Stimulated activated CD4-positive, alpha-beta T cell treated with anti-CD3 and anti-CD28 coated beads, Interleukin-1b, Interleukin-23, amount 100 ng/mL, for 24 hours (primary cell): ENCODE data around the gene TAS2R19.
"Not testable (repeated sequence)": the region's sequence is repeated elsewhere in the genome, so short reads cannot be mapped to it uniquely, and the experiment has no call there.

Experiments used
- DNase-seq, 4 experiments: peaks; one replicate each; pipeline ENCODE4 v3.0.0-alpha.2; 2020; ENCODE audit warnings: low read depth in 4 of 4, low spot score in 1 of 4

TAS2R19 gene

GRCh38 chr12:11022520-11022919 lies at the start of gene TAS2R19:
Gene TAS2R19 (minus strand): TSS chr12:11022620. CDS start chr12:11022571, 49 bp downstream.
- DNase-seq, result no peak

- DNase-seq, result no peak
Observed at GRCh38 chr12:11071414-11071813, 49.0 kb upstream of the TAS2R19 start.

GRCh38 chr12:11070999-11071398 lies 48.6 kb upstream of the TAS2R19 start:
- no peak for DNase-seq

- no peak for DNase-seq
Observed at GRCh38 chr12:11069854-11070365, 47.5 kb upstream of the TAS2R19 start.

- DNase-seq, result no peak
Observed at GRCh38 chr12:11067514-11067913, 45.1 kb upstream of the TAS2R19 start.

DNA sequence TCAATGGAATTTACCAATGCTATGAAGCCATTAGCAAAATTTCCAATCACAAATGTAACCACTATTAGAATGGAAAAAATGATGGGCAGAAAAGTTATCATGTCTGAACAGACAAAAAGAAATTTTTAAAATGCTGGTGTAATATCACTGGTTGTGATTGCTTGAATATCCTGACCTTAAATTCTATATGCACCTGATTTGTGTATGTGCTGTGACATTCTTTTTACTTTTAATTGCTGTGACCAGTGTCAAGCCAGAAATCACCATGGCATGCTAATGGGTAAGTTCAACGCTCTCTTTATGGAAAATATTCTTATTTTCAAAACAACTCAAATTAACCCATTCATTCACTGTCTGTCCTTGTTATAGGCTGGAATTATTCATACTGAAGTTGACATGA lies 39.8 kb upstream of the TAS2R19 start, which contains the start of gene TAS2R46:
Gene TAS2R46, minus strand, starts transcription at position 101 of the 400 bp plus-strand sequence. Its CDS starts 0 bp downstream, at position 101.
- DNase-seq, result not testable (repeated sequence)

GRCh38 chr12:11059784-11060183 lies 37.4 kb upstream of the TAS2R19 start:
- DNase-seq, result no peak

GRCh38 chr12:11059041-11059440 lies 36.6 kb upstream of the TAS2R19 start:
- no peak for DNase-seq

- no peak for DNase-seq
Observed at GRCh38 chr12:11055306-11055705, 32.9 kb upstream of the TAS2R19 start.

DNA sequence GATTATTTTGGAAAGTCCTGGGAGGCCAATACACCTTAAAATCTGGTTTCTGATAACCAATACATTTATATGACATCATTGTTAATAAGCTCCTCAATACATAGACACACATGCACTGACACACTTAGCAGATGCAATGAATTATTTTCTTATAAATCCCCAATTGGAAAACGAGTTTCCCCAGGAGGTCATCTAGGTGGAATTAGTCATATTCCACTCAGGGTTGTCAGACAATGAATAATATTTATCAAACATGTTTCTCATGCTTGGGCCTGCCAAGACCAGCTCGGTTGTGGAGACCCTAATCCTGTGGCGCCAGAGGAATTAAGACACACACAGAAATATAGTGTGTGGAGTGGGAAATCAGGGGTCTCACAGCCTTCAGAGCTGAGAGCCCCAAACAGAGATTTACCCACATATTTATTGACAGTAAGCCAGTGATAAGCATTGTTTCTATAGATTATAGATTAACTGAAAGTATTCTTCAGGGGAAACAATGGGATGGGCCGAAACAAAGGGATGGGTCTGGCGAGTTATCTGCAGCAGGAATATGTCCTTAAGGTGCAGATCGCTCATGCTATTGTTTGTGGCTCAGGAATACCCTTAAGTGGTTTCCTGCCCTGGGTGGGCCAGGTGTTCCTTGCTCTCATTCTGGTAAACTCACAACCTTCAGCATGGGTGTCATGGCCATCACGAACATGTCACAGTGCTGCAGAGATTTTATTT lies 27.5 kb upstream of the TAS2R19 start:
- not testable (repeated sequence) for DNase-seq

GRCh38 chr12:11041366-11041765 lies 18.9 kb upstream of the TAS2R19 start:
- DNase-seq, result not testable (repeated sequence)

DNA sequence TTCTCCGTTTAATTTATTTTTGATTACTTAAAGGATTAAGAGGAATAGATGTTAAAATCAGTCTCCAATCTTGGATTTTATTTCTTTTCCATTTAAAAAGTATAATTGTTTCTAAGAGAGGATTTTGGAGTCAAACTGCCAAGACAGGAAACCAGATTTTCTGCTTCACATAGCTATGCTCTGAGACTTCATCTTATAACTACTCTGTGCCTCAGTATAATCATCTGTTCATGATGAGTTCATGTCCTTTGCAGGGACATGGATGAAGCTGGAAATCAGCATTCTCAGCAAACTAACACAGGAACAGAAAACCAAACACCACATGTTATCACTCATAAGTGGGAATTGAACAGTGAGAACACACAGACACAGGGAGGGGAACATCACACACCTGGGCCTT lies 17.7 kb upstream of the TAS2R19 start:
- DNase-seq, result no peak

- no peak for DNase-seq
Observed at GRCh38 chr12:11039171-11039570, 16.8 kb upstream of the TAS2R19 start.

GRCh38 chr12:11033959-11034358 lies 11.5 kb upstream of the TAS2R19 start:
- DNase-seq, result not testable (repeated sequence)

DNA sequence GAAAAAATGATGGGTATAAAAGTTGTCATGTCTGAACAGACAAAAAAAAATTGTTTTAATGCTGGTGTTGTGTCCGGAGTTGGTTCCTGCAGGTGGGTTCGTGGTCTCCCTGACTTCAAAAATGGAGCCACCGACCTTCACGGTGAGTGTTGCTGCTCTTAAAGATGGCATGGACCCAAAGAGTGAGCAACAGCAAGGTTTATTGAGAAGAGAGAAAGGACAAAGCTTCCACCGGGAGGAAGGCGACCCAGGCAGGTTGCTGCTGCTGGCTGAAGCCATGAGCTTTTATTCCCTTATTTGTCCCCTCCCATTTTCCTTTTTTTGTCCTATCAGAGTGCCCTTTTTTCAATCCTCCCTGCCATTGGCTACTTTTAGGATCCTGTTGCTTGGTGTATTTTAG lies 8.9 kb upstream of the TAS2R19 start, which contains the start of gene TAS2R31:
Gene TAS2R31, minus strand, starts transcription at position 101 of the 400 bp plus-strand sequence. Its CDS starts 72 bp downstream, at position 29.
- no peak for DNase-seq

GRCh38 chr12:11026118-11026517 lies 3.7 kb upstream of the TAS2R19 start:
- DNase-seq, result no peak

DNA sequence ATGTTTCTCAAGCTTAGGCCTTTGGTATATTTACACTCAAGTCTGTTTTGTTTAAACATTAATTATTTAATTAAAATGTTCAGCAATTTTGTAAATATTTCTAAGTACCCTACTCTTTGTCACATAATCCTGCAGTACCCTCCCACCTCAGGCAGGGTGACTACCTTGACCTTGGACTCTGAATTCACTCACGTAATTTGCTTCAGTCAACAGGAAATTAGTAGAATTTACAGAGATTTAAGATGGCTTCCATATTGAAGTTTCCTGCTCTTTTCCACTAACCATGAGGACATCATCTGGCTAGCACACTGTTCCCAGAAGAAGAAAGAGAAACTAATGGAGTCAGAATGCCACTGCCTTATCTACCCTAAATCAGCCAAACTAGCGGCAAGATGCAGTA lies 967 bp upstream of the TAS2R19 start:
- no peak for DNase-seq

GRCh38 chr12:11016937-11017336 lies 5.5 kb downstream of the TAS2R19 start:
- no peak for DNase-seq

DNA sequence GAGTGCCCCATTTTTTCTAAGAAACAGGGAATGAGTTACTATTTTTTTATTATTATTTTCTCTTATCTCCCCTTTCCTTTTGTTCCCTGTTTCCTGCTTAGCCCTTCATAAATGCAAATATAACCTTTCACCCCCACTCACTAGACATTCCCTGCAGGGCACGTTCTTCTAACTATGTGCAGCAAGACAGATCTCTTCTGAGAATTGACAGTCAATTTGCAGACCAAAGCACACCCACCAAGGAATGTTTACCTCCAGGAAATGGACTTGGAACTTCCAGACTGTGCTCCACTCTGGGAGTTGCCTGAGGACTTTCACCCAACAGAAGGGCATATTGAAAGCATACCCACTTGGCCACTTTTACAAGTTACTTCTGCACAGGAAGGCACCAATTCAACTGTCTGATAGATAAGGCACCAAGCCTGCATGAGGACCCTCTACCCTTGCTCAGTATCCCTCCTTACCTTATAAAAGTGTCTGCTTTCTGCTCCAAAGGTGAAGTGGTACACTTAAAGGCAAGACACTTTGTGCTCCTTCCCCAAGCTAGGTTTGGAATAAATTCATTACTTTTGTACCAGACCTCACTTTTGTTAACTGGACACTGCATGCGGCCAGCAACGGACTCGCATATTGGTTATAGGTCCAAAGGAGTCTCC lies 6.5 kb downstream of the TAS2R19 start:
- no peak for DNase-seq

GRCh38 chr12:11014234-11014633 lies 8.2 kb downstream of the TAS2R19 start:
- no peak for DNase-seq

- DNase-seq, result no peak
Observed at GRCh38 chr12:11007608-11008007, 14.8 kb downstream of the TAS2R19 start.

DNA sequence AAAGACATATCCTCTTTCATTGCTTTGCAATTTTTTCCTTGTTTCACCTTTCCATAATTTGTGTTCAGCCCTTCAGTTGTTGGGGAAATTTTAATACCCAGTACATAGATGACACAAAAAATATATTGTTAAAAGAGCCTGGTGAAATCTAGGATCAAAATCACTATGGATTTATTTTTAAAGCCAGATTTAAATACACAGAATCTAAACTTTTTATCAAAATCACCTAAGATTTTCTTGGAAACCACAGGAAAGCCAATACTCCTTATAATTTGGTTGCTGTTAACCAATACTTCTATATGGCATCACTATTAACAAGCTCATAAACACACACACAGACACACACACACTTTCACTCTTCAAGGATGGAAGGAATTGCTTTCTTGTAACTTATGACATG lies 24.2 kb downstream of the TAS2R19 start, which contains the start of gene TAS2R20:
Gene TAS2R20, minus strand, starts transcription at position 101 of the 400 bp plus-strand sequence. CDS start 429 bp downstream, outside the sequence.
- DNase-seq, result no peak
